Measurements from ENCODE around the gene VWA8.

Gene VWA8

DNA sequence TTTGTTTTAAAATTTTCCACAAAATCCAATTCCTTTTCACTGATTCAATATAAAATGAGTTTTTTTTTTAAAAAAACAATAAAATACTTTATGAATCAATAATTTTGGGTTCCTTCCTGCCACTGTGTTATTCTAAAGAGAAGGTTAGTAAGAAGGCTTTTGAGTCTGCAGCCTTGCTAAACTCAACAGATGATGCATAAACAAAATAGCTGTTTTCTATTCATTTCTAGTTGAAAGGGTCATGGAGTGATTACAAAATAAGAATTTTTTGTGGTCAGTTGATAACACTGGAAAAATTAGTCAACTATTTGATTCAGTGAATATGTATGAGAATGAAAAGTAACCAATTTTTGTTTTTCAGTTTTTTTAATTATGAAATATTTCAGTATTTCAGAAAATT, 169.9 kb downstream of the VWA8 start:
- no peak overlapping the region for H3K4me3 ChIP-seq (ENCODE audit: low read length)
- TF ChIP-seq ZNF274 (IDR thresholded peaks at IDR 0.05; ENCODE audit: low read depth, low read length) = no peak

DNA sequence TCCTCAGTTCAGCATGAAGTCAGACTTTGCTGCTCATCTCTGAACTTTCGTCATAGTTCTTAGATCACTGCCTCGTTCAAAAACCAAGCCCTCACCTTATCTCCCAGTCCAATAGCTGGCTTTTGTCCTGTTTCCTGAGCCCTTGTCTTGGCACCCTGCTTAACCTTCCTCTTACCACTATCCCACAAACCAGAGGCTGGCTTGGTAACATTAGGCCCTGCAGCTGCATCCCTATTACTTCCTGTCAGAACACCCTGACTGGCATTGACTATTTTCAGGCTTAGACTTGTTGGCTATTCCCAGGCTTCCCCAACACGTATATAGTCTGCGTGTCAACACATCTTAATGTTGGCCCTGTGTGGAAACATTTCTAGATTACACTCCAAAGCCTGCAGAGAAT, 172.4 kb downstream of the VWA8 start:
- no peak for TF ChIP-seq ZNF274 (IDR thresholded peaks at IDR 0.05; ENCODE audit: low read depth, low read length)
- no peak overlapping the region for H3K4me3 ChIP-seq (ENCODE audit: low read length)

GRCh38 chr13:41785402-41786172, 175.3 kb downstream of the VWA8 start:
- no peak for TF ChIP-seq ZNF274 (IDR thresholded peaks at IDR 0.05; ENCODE audit: low read depth, low read length)
- no peak overlapping the region for H3K4me3 ChIP-seq (ENCODE audit: low read length)

DNA sequence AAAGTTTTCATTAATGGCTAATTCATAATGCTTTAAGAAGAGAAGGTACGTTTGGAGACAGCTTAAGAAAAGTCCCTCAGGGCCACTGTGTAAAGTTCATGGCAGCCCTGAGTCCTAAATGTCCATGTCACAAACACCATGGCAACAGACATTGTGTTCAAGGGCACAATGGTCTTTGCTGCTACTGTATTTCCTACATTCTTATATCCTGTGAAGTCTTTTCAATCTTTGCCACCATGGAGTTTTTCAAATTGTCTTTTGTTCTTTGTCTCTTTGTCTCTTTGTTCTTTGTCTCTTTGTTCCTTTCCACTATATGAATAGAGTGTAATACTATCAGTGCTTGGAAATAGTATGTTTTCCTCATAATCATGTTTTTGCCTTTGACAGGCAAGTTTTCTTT, 178.8 kb downstream of the VWA8 start:
- no peak for TF ChIP-seq ZNF274 (IDR thresholded peaks at IDR 0.05; ENCODE audit: low read depth, low read length)

DNA sequence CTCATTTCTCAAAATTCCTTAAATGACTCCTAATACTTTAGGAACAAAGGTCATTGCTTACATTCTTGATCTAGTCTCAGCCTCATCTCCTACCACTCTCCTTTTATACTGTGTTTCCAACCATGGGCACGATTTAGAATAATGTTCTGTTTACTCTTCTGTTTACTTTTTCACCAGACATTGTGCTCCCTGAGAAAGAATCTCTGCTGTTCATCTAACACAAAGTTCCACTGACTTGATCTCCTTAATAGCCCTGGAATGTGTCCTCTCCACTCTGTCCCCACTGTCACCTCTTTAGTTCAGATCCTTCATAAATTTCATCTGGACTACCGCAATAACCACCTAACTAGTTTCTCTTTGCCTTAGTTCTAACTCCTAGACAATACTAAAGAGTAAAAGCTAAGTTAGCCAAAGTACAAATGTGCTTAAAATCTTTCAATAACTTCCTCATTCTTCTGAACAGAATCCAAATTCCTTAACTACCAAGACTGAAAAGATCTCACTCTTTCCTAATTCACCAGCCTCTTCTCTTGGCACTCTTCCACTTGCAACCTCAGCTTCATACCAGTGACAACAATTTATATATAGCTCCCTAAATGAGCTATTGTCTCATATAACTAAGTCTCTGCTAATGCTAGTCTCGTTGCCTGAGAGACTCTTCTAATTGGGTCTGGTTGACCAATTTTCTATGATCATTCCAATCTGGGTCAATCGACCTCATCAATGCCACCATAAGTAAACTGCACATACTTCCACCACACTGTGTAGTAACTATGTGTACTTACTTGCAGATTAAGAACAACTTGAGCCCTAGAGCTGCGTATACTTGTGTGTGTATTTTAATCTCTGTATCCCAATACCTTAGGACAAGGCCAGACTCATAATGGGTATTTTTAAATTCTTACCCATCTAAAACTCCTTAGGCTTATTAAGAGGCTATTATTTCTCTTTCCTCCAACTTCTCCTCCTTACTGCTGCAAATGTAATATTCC, 179.9 kb downstream of the VWA8 start:
- H3K4me3 ChIP-seq (ENCODE audit: low read length) = no peak overlapping the region
- no peak for TF ChIP-seq ZNF274 (IDR thresholded peaks at IDR 0.05; ENCODE audit: low read depth, low read length)

More for the DNA sequence above, 178.8 kb downstream of the VWA8 start:
- H3K4me3 ChIP-seq (ENCODE audit: low read length) = no peak overlapping the region

DNA sequence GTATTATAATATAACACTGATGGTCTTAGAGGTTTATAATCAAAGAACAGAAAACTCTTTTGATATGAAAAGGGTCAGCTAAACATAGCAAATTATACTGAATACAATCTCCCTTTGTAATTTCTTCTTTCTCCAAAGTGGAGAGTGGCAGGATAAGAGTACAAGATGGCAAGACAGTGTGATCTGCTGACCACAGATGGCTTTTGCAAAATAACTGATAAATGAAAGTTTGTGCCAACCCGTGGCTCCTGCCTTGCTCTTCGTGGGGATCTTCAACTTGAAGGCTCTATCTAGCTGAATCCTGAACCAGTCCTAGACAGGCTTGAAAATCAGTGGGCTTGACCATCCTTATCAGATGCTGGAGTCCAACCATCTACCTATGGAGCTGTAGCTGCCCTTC, 185.7 kb downstream of the VWA8 start:
- TF ChIP-seq ZNF274 (IDR thresholded peaks at IDR 0.05; ENCODE audit: low read depth, low read length) = no peak
- H3K4me3 ChIP-seq (ENCODE audit: low read length) = no peak overlapping the region

- TF ChIP-seq ZNF274 (IDR thresholded peaks at IDR 0.05; ENCODE audit: low read depth, low read length) = no peak
- H3K4me3 ChIP-seq (ENCODE audit: low read length) = no peak overlapping the region
Measured at GRCh38 chr13:41774605-41775218, 186.2 kb downstream of the VWA8 start.

- no peak for TF ChIP-seq ZNF274 (IDR thresholded peaks at IDR 0.05; ENCODE audit: low read depth, low read length)
Measured at GRCh38 chr13:41767801-41768200, 193.1 kb downstream of the VWA8 start.

GRCh38 chr13:41766439-41766838, 194.5 kb downstream of the VWA8 start:
- no peak for TF ChIP-seq ZNF274 (IDR thresholded peaks at IDR 0.05; ENCODE audit: low read depth, low read length)

More at GRCh38 chr13:41767801-41768200, 193.1 kb downstream of the VWA8 start:
- H3K4me3 ChIP-seq (ENCODE audit: low read length) = no peak overlapping the region

GRCh38 chr13:41765813-41766212, 195.1 kb downstream of the VWA8 start:
- TF ChIP-seq ZNF274 (IDR thresholded peaks at IDR 0.05; ENCODE audit: low read depth, low read length) = no peak
- H3K4me3 ChIP-seq (ENCODE audit: low read length) = no peak overlapping the region

More at GRCh38 chr13:41766439-41766838, 194.5 kb downstream of the VWA8 start:
- no peak overlapping the region for H3K4me3 ChIP-seq (ENCODE audit: low read length)

GRCh38 chr13:41765020-41765419, 195.9 kb downstream of the VWA8 start:
- no peak overlapping the region for H3K4me3 ChIP-seq (ENCODE audit: low read length)
- no peak for TF ChIP-seq ZNF274 (IDR thresholded peaks at IDR 0.05; ENCODE audit: low read depth, low read length)

DNA sequence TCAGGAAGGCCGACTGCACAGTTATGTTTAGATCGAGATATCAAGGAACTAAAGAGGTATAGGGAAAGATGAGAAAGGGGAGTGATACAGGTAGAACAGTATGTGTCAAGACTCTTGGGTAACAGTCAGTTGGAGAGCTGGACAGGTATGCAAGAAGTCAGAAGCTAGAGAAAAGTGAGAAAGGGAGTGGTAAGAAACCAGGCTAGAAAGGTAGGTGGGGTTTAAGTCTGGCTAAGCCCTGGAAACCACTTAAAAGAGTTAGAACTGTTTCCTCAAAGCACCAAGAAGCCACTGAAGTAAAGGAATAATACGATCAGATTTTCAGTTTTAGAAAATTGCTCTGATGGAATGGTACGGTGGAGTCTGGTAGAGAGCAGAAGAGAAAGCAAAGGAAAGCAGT, 196.4 kb downstream of the VWA8 start:
- no peak for TF ChIP-seq ZNF274 (IDR thresholded peaks at IDR 0.05; ENCODE audit: low read depth, low read length)
- H3K4me3 ChIP-seq (ENCODE audit: low read length) = no peak overlapping the region

- H3K4me3 ChIP-seq (ENCODE audit: low read length) = no peak overlapping the region
- TF ChIP-seq ZNF274 (IDR thresholded peaks at IDR 0.05; ENCODE audit: low read depth, low read length) = no peak
Measured at GRCh38 chr13:41763782-41764181, 197.1 kb downstream of the VWA8 start.

DNA sequence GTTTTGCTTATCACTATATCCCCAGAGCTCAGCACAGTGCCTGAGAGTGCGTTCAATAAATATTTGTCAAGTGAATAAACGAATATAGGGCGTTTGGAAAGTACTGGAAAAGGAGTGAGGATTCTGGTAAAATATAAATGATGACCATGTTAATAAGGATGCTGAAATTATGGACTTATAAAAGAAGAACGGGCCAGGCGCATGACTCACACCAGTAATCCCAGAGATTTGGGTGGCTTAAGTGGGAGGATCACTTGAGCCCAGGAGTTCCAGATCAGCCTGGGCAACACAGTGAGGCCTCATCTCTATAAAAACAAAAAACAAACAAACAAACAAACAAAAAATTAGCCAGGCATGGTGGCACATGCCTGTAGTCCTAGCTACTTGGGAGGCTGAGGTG, 198.1 kb downstream of the VWA8 start:
- no peak overlapping the region for H3K4me3 ChIP-seq (ENCODE audit: low read length)
- TF ChIP-seq ZNF274 (IDR thresholded peaks at IDR 0.05; ENCODE audit: low read depth, low read length) = no peak

Measured in GM08714 (cell line).